GM19239 (cell line): Measurements from ENCODE around the gene PSMD11.

Source experiments
- DNase-seq: peaks from one replicate; pipeline ENCODE4 v3.0.0; 2011; ENCODE audit warnings: low spot score; ENCODE audit not compliant: insufficient read length
- FAIRE-seq: peaks from 2 replicates; lab custom pipeline; 2011; peaks lifted over from hg19 to GRCh38; lab: Jason Lieb, UNC

The PSMD11 gene

GRCh38 chr17:32463304-32463703 is 19.0 kb downstream of the PSMD11 start:
- DNase-seq, result no peak
- FAIRE-seq, result peak; percentile 37

GRCh38 chr17:32464374-32464773 is 20.1 kb downstream of the PSMD11 start:
- FAIRE-seq, result no peak
- no peak for DNase-seq

GRCh38 chr17:32467949-32468348 is 23.6 kb downstream of the PSMD11 start:
- DNase-seq, result no peak

GRCh38 chr17:32470405-32471167 is 26.3 kb downstream of the PSMD11 start:
- DNase-seq, result no peak
- no peak for FAIRE-seq

More at GRCh38 chr17:32467949-32468348, 23.6 kb downstream of the PSMD11 start:
- FAIRE-seq, result no peak

- DNase-seq, result no peak
- no peak for FAIRE-seq
Observed at GRCh38 chr17:32471652-32472051, 27.3 kb downstream of the PSMD11 start.

- no peak for DNase-seq
- FAIRE-seq, result no peak
Observed at GRCh38 chr17:32475258-32475657, 30.9 kb downstream of the PSMD11 start.

GRCh38 chr17:32477220-32477619 is 32.9 kb downstream of the PSMD11 start:
- FAIRE-seq, result no peak
- no peak for DNase-seq

GRCh38 chr17:32479074-32479617 is 34.8 kb downstream of the PSMD11 start:
- DNase-seq, result no peak
- FAIRE-seq, result no peak

- FAIRE-seq, result no peak
- no peak for DNase-seq
Observed at GRCh38 chr17:32481193-32481592, 36.9 kb downstream of the PSMD11 start.

- FAIRE-seq, result no peak
Observed at GRCh38 chr17:32482568-32483320, 38.4 kb downstream of the PSMD11 start.

GRCh38 chr17:32483451-32484019 is 39.2 kb downstream of the PSMD11 start:
- FAIRE-seq (peak; percentile 90), DNase-seq (peak; percentile 65)

More at GRCh38 chr17:32482568-32483320, 38.4 kb downstream of the PSMD11 start:
- DNase-seq, result no peak

- peak; percentile 18 for FAIRE-seq
- no peak for DNase-seq
Observed at GRCh38 chr17:32484041-32484461, 39.7 kb downstream of the PSMD11 start.

GRCh38 chr17:32484628-32485027 is 40.3 kb downstream of the PSMD11 start:
- DNase-seq (no peak), FAIRE-seq (no peak)

- DNase-seq (no peak), FAIRE-seq (peak; percentile 66)
Observed at GRCh38 chr17:32485261-32486110, 41.2 kb downstream of the PSMD11 start.

- FAIRE-seq, result no peak
- DNase-seq, result peak; percentile 80
Observed at GRCh38 chr17:32486111-32486700, 41.9 kb downstream of the PSMD11 start.

GRCh38 chr17:32486701-32487472 is 42.6 kb downstream of the PSMD11 start, which contains the start of gene CDK5R1:
Gene CDK5R1 (plus strand): TSS chr17:32486993. CDS start chr17:32487621, 628 bp downstream.
- no peak for FAIRE-seq
- DNase-seq, result peak; percentile 84

- peak; percentile 56 for FAIRE-seq
- DNase-seq, result peak; percentile 37
Observed at GRCh38 chr17:32487473-32488176, 43.3 kb downstream of the PSMD11 start.

GRCh38 chr17:32488177-32488542 is 43.9 kb downstream of the PSMD11 start:
- FAIRE-seq, result no peak

More at GRCh38 chr17:32488177-32488542, 43.9 kb downstream of the PSMD11 start:
- no peak for DNase-seq
